Effector memory CD8-positive, alpha-beta T cell (primary cell): Measurements from ENCODE around the gene SLC39A7.
"Not testable (repeated sequence)": the region's sequence is repeated elsewhere in the genome, so short reads cannot be mapped to it uniquely, and the experiment has no call there.

Experiments
- ATAC-seq: fragments of 150-1000 bp; cut with Tn5 transposase; replicated peaks from 2 replicates; pipeline ENCODE4 v1.10.0; 2021; ENCODE audit warnings: mild to moderate bottlenecking, moderate library complexity
- DNase-seq, 3 experiments: peaks; one replicate each; pipeline ENCODE4 v3.0.0; 2021
- H3K27ac Mint-ChIP-seq, 2 donors: one replicate each; pipeline ENCODE4 v1.8.0; 2022; ENCODE audit warnings: mild to moderate bottlenecking in 2 of 2, mixed read lengths in 2 of 2, moderate library complexity in 2 of 2
- H3K27me3 Mint-ChIP-seq, 2 donors: one replicate each; pipeline ENCODE4 v1.8.0; 2022; ENCODE audit warnings: mixed read lengths in 2 of 2
- H3K36me3 Mint-ChIP-seq: one replicate; pipeline ENCODE4 v1.8.0; 2022; ENCODE audit warnings: mild to moderate bottlenecking, moderate library complexity, mixed read lengths; ENCODE audit not compliant: insufficient read depth
- H3K4me1 Mint-ChIP-seq, 2 donors: one replicate each; pipeline ENCODE4 v1.8.0; 2022; ENCODE audit warnings: low read depth in 2 of 2, mixed read lengths in 2 of 2
- H3K4me3 Mint-ChIP-seq, 2 donors: one replicate each; pipeline ENCODE4 v1.8.0; 2022; ENCODE audit warnings: mild to moderate bottlenecking in 2 of 2, mixed read lengths in 2 of 2, moderate library complexity in 2 of 2
- H3K9me3 Mint-ChIP-seq, 2 donors: one replicate each; pipeline ENCODE4 v1.8.0; 2022; ENCODE audit warnings: mixed read lengths in 2 of 2

Gene SLC39A7

DNA sequence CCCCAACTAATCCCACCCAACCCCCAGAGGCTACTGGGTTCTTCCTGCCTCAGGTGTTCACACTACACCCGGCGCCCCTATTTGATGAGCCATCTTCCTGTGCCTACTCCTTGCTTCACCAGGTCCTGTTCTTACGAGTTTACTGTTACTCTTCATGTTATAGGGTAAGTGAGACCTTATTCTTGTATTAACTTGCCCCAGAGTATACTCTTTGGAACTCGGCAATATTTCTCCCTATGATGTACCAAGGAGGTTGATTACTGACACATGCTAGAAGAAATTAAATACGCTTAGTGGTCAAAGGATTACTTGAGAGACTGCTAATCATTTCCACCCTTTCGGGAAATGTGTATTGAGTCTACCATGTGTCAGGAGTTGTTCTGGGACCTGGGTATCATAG, 16.6 kb downstream of the SLC39A7 start:
- ATAC-seq (no peak), DNase-seq (no peak)
- Mint-ChIP-seq H3K27me3 (peaks cover 81 to 91% of the 10 kb centered on the region in 2 donors), H3K27ac (no peak overlapping the region), H3K36me3 (peaks cover 4% of the 10 kb centered on the region), H3K4me1 (peaks cover 15 to 19% of the 10 kb centered on the region in 2 donors), H3K9me3 (no peaks in the 10 kb centered on the region), H3K4me3 (no peak overlapping the region)

DNA sequence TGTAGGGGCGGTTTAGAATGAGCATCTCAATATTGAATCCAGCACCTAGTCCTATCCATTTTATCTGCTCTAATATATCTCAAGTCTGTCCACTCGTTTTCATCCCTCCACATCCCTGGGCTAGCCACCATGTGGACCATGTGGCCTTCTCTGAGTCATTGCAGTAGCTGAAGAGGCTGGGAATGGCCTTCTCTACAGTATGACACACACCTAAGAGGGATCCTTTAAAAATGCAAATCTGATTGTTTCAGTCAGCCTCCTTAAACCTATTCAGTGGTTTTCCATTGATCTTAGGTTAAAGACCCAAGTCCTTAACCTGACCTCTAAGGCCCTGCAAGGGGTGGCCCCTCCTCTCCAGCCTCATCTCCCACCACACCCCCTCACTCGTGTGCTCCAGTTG, 17.0 kb downstream of the SLC39A7 start:
- no peak overlapping the region for H3K4me3 Mint-ChIP-seq
- H3K4me1 Mint-ChIP-seq: peaks cover 13 to 17% of the 10 kb centered on the region in 2 donors
- ATAC-seq (no peak), DNase-seq (no peak)
- no peaks in the 10 kb centered on the region for H3K9me3 Mint-ChIP-seq
- no peak overlapping the region for H3K27ac Mint-ChIP-seq
- peaks cover 3% of the 10 kb centered on the region for H3K36me3 Mint-ChIP-seq
- H3K27me3 Mint-ChIP-seq: peaks cover 81 to 91% of the 10 kb centered on the region in 2 donors

- H3K36me3 Mint-ChIP-seq, H3K9me3 Mint-ChIP-seq, H3K4me1 Mint-ChIP-seq, ATAC-seq, DNase-seq, H3K27ac Mint-ChIP-seq, H3K4me3 Mint-ChIP-seq: not testable (repeated sequence)
- H3K27me3 Mint-ChIP-seq: peaks cover 50 to 70% of the 10 kb centered on the region in 2 donors
Measured at GRCh38 chr6:33226503-33227120, 25.9 kb downstream of the SLC39A7 start.

- Mint-ChIP-seq H3K27me3 (peaks cover 43 to 73% of the 10 kb centered on the region in 2 donors), H3K27ac (no peak overlapping the region), H3K36me3 (peaks cover 3% of the 10 kb centered on the region), H3K4me3 (no peak overlapping the region), H3K9me3 (no peaks in the 10 kb centered on the region), H3K4me1 (no peaks in the 10 kb centered on the region)
- ATAC-seq (no peak), DNase-seq (no peak)
Measured at GRCh38 chr6:33235221-33235634, 34.6 kb downstream of the SLC39A7 start.

DNA sequence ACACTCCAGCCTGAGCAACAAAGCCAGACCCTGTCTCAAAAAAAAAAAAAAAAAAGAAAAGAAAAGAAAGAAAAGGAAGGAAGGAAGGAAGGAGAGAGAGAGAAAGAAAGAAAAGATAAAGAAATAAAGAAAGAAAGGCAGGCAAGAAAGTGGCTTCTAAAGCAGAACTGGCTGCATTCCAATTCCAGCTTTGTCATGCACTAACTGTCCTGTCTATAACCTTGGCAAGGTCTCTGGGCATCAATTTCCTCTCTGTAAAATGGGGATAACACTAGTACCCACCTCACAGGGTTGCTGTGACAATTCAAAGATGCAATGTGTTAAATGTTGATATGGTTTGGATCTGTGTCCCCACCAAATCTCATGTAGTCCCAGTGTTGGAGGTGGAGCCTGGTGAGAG, 35.7 kb downstream of the SLC39A7 start:
- Mint-ChIP-seq H3K9me3 (no peaks in the 10 kb centered on the region), H3K27ac (no peak overlapping the region), H3K4me1 (no peaks in the 10 kb centered on the region), H3K36me3 (peaks cover 3% of the 10 kb centered on the region), H3K27me3 (peaks cover 43 to 69% of the 10 kb centered on the region in 2 donors), H3K4me3 (no peak overlapping the region)
- ATAC-seq (no peak), DNase-seq (no peak)

DNA sequence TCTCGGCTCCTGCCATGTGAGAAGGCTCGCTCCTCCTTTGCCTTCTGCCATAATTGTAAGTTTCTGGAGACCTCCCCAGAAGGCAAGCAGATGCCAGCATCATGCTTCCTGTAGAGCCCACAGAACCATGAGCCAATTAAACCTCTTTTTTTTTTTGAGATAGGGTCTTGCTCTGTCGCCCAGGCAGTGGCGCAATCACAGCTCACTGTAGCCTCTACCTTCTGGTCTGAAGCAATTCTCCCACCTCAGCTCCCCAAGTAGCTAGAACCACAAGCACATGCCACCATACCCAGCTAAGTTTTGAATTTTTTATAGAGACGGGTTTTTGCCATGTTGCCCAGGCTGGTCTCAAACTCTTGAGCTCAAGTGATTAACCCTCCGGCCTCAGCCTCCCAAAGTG, 36.2 kb downstream of the SLC39A7 start:
- H3K27me3 Mint-ChIP-seq: peaks cover 39 to 64% of the 10 kb centered on the region in 2 donors
- no peak for ATAC-seq
- no peaks in the 10 kb centered on the region for H3K9me3 Mint-ChIP-seq

DNA sequence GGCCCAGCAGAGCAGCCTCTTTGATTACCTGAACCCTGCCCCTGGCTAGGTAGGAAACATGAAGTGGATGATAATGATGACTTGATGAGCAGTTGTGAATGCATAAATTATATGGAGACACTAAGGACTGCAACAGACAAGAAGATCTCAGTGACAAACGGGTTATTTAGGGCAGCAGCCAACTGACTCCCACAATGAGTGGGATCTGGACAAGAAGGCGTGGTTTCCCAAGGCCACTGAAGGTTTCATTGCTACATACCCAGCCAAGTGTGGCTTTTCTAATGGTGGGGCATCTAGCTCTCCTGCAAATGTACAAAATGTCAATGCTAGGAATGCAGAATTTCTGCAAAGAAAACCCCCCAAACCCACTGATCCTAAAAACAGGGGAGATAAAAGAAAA, 37.1 kb downstream of the SLC39A7 start:
- no peak overlapping the region for H3K27ac Mint-ChIP-seq
- no peak overlapping the region for H3K4me3 Mint-ChIP-seq
- DNase-seq: no peak
- no peak for ATAC-seq
- H3K4me1 Mint-ChIP-seq: no peaks in the 10 kb centered on the region
- no peaks in the 10 kb centered on the region for H3K9me3 Mint-ChIP-seq
- H3K36me3 Mint-ChIP-seq: peaks cover 3% of the 10 kb centered on the region
- peaks cover 39 to 55% of the 10 kb centered on the region in 2 donors for H3K27me3 Mint-ChIP-seq

More for the DNA sequence above, 36.2 kb downstream of the SLC39A7 start:
- Mint-ChIP-seq H3K4me3 (no peak overlapping the region), H3K27ac (no peak overlapping the region), H3K4me1 (no peaks in the 10 kb centered on the region), H3K36me3 (peaks cover 3% of the 10 kb centered on the region)
- DNase-seq: no peak

DNA sequence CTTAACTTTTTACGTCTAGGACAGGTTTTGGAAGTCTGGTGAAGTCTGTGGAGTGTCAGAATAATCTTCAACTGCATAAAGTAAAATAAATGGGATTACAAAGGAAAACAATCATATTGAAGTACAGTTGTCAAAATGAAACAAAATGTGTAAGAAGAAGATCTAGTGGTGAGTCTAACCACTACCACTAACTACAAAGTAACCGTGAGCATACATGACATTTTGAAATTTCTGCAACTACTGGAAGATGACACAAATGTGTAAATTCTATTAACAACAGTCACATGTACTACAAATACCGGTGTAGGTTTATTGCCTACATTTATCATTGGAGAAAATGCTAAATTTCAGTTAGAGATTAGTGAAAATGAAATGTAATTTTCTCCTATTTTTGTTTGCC, 41.3 kb downstream of the SLC39A7 start:
- Mint-ChIP-seq H3K4me3 (no peak overlapping the region), H3K9me3 (no peaks in the 10 kb centered on the region)
- no peak for DNase-seq

GRCh38 chr6:33243476-33243875, 42.8 kb downstream of the SLC39A7 start:
- H3K4me1 Mint-ChIP-seq: peaks cover 2 to 5% of the 10 kb centered on the region in 2 donors
- no peak overlapping the region for H3K27ac Mint-ChIP-seq
- H3K9me3 Mint-ChIP-seq: no peaks in the 10 kb centered on the region
- no peak overlapping the region for H3K4me3 Mint-ChIP-seq
- peaks cover 20 to 25% of the 10 kb centered on the region in 2 donors for H3K27me3 Mint-ChIP-seq
- H3K36me3 Mint-ChIP-seq: peaks cover 7% of the 10 kb centered on the region
- no peak for ATAC-seq
- DNase-seq: no peak

More for the DNA sequence above, 41.3 kb downstream of the SLC39A7 start:
- Mint-ChIP-seq H3K27ac (no peak overlapping the region), H3K27me3 (peaks cover 20 to 28% of the 10 kb centered on the region in 2 donors), H3K4me1 (no peaks in the 10 kb centered on the region), H3K36me3 (peaks cover 7% of the 10 kb centered on the region)
- ATAC-seq: peak; percentile 26

DNA sequence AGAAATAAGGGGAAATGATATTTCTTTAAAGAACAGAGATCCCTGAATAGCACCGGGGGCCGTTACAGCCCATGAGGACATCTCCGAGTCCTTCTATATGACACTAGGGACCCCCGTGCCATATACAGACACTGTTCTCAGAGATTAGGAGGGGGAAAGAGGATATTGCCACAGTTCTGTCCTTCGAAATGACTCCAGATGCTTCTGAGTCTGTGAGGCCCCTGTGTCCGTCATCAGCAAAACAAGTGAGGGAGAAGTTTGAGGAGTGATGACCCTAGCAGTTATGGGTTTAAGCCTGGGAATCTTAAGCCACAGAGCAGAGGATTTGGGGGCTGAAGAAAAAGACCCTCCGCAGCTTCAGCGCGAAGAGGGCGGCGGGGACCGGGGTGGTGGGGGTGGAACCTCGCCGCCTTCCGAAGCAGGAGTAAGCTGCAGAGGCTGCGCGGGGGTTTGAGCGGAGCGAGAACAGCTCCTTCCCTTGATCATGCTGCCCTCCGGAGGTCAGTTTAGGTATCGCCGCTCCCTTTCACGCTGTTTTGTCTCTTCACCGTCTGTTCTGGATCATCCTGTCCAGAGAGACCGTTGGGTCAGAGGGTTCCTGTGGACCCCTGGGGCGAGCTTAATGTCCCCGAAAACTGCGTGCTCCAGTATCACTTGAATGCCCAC, 47.4 kb downstream of the SLC39A7 start:
- H3K27me3 Mint-ChIP-seq: peaks cover 0 to 6% of the 10 kb centered on the region in 2 donors
- peaks cover 26% of the 10 kb centered on the region in 2 donors for H3K4me1 Mint-ChIP-seq
- H3K4me3 Mint-ChIP-seq: peak overlapping the region; percentile 90 to 92
- peaks cover 19% of the 10 kb centered on the region for H3K36me3 Mint-ChIP-seq
- ATAC-seq (peak; percentile 40), DNase-seq (peak; percentile 89 to 95 (median 92))
- no peaks in the 10 kb centered on the region for H3K9me3 Mint-ChIP-seq
- peak overlapping the region; percentile 96 to 97 for H3K27ac Mint-ChIP-seq

DNA sequence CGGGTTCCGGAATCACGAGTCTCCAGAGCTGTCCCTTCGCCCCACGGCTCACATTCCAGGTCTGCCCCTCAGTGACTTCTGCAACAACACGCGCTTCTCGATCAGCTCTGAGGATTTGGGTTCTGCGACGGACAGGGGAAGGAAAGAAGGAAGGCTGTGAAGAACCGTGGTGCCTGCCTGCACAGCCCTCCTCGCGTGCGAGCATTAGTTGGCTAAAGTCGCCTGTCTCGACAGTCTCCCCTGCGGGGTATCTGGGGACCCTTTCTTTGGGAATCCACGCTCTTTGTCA, 47.9 kb downstream of the SLC39A7 start:
- H3K4me3 Mint-ChIP-seq: peak overlapping the region; percentile 90 to 92
- peaks cover 21% of the 10 kb centered on the region for H3K36me3 Mint-ChIP-seq
- peaks cover 0 to 2% of the 10 kb centered on the region in 2 donors for H3K27me3 Mint-ChIP-seq
- peak overlapping the region; percentile 96 to 97 for H3K27ac Mint-ChIP-seq
- peaks cover 26% of the 10 kb centered on the region in 2 donors for H3K4me1 Mint-ChIP-seq
- no peaks in the 10 kb centered on the region for H3K9me3 Mint-ChIP-seq
- no peak for DNase-seq
- ATAC-seq: peak; percentile 20

- Mint-ChIP-seq H3K27ac (peak overlapping the region; percentile 96 to 97), H3K36me3 (peaks cover 17% of the 10 kb centered on the region), H3K27me3 (no peaks in the 10 kb centered on the region), H3K9me3 (no peaks in the 10 kb centered on the region), H3K4me1 (peaks cover 26% of the 10 kb centered on the region in 2 donors), H3K4me3 (peak overlapping the region; percentile 90 to 92)
- ATAC-seq: peak; percentile 84
- peak; percentile 93 to 96 (median 95) for DNase-seq
Measured at GRCh38 chr6:33248932-33249731, 48.5 kb downstream of the SLC39A7 start.

GRCh38 chr6:33249732-33250630, 49.3 kb downstream of the SLC39A7 start:
- H3K4me3 Mint-ChIP-seq: peak overlapping the region; percentile 90 to 92
- no peaks in the 10 kb centered on the region for H3K9me3 Mint-ChIP-seq
- H3K27me3 Mint-ChIP-seq: no peaks in the 10 kb centered on the region
- DNase-seq (no peak), ATAC-seq (no peak)
- peaks cover 26% of the 10 kb centered on the region in 2 donors for H3K4me1 Mint-ChIP-seq
- H3K36me3 Mint-ChIP-seq: peaks cover 17% of the 10 kb centered on the region
- peak overlapping the region; percentile 96 to 97 for H3K27ac Mint-ChIP-seq
